IMR-90 (cell line): Measurements from ENCODE around the gene SLC28A3. TPM values are rescaled to one million over a fixed set of nuclear protein-coding genes. Genes with fewer than 3 reads are reported as not detected.

ENCODE experiments used
- ATAC-seq: fragments of 200-7000 bp; cut with Tn5 transposase; 2 replicates; pipeline ENCODE4 v1.9.1; 2020; ENCODE audit warnings: low read depth, mild to moderate bottlenecking, moderate library complexity
- BruUV-seq: library from RNA; stranded (reverse); fragments of 400-500 nt; replicated peaks from 2 replicates; lab custom pipeline; 2021; lab: Mats Ljungman, UMichigan
- CTCF ChIA-PET: fragments of 300-600 bp; formaldehyde crosslinking; extraction: SDS; loops from one replicate; lab custom pipeline; 2021; ENCODE audit warnings: antibody characterized with exemption; lab: Yijun Ruan, JAX
- POLR2A ChIA-PET: fragments of 300-600 bp; sonication (Branson Sonifier 250); formaldehyde crosslinking; loops from one replicate; lab custom pipeline; 2022; ENCODE audit warnings: antibody characterized with exemption; ENCODE audit not compliant: unreplicated experiment; lab: Charles Lee
- DNase-seq: peaks from one replicate; pipeline ENCODE4 v3.0.0; 2013
- H2AFZ ChIP-seq: replicated peaks from 2 replicates; pipeline ENCODE3; 2013; ENCODE audit warnings: low read length, mild to moderate bottlenecking; ENCODE audit not compliant: poor library complexity
- H2AK5ac ChIP-seq: 2 replicates; pipeline ENCODE4 v1.6.1; 2013; ENCODE audit warnings: low read depth, low read length, inconsistent platforms
- H2AK9ac ChIP-seq: replicated peaks from 2 replicates; pipeline ENCODE3; 2013; ENCODE audit warnings: mild to moderate bottlenecking, low read depth, low read length, moderate library complexity; ENCODE audit not compliant: poor library complexity
- H2BK120ac ChIP-seq: 2 replicates; pipeline ENCODE4 v1.6.1; 2013; ENCODE audit warnings: low read depth, low read length, inconsistent platforms
- H2BK15ac ChIP-seq: 3 replicates; pipeline ENCODE4 v1.6.1; 2013; ENCODE audit warnings: low read depth, low read length, inconsistent platforms
- H2BK20ac ChIP-seq: 2 replicates; pipeline ENCODE4 v1.6.1; 2013; ENCODE audit warnings: low read depth, mild to moderate bottlenecking, inconsistent platforms, low read length, moderate library complexity
- H2BK5ac ChIP-seq: 2 replicates; pipeline ENCODE4 v1.6.1; 2013; ENCODE audit warnings: mild to moderate bottlenecking, low read depth, low read length, inconsistent platforms; ENCODE audit not compliant: poor library complexity, severe bottlenecking
- H3K14ac ChIP-seq: replicated peaks from 2 replicates; pipeline ENCODE4 v1.6.1; 2013; ENCODE audit warnings: low read depth, low read length, inconsistent platforms
- H3K18ac ChIP-seq: 2 replicates; pipeline ENCODE4 v1.6.1; 2013; ENCODE audit warnings: low read depth, low read length, control low read depth
- H3K23ac ChIP-seq: 2 replicates; pipeline ENCODE4 v1.6.1; 2013; ENCODE audit warnings: low read depth, low read length, inconsistent platforms
- H3K27ac ChIP-seq: 2 replicates; pipeline ENCODE4 v1.5.1; 2013; ENCODE audit warnings: mild to moderate bottlenecking, control low read depth, low read length; ENCODE audit not compliant: insufficient read depth
- H3K27me3 ChIP-seq: 2 replicates; pipeline ENCODE4 v1.6.1; 2013; ENCODE audit warnings: low read length; ENCODE audit not compliant: control insufficient read depth, insufficient read depth
- H3K36me3 ChIP-seq: 2 replicates; pipeline ENCODE4 v1.6.1; 2013; ENCODE audit warnings: low read length, mixed read lengths; ENCODE audit not compliant: control insufficient read depth, insufficient read depth
- H3K4ac ChIP-seq: 2 replicates; pipeline ENCODE4 v1.6.1; 2013; ENCODE audit warnings: low read depth, low read length, inconsistent platforms
- H3K4me1 ChIP-seq: 2 replicates; pipeline ENCODE4 v1.6.1; 2013; ENCODE audit warnings: low read length, mixed read lengths; ENCODE audit not compliant: control insufficient read depth, insufficient read depth
- H3K4me2 ChIP-seq: 2 replicates; pipeline ENCODE4 v1.6.1; 2013; ENCODE audit warnings: low read depth, mild to moderate bottlenecking, control low read depth, low read length, moderate library complexity
- H3K4me3 ChIP-seq: 2 replicates; pipeline ENCODE4 v1.5.1; 2013; ENCODE audit warnings: low read depth, mild to moderate bottlenecking, control low read depth, low read length, moderate library complexity; ENCODE audit not compliant: insufficient read depth
- H3K56ac ChIP-seq: 2 replicates; pipeline ENCODE4 v1.6.1; 2013; ENCODE audit warnings: low read length, inconsistent platforms; ENCODE audit not compliant: insufficient read depth; ENCODE audit errors: extremely low read depth
- H3K79me1 ChIP-seq, 2 experiments: 2 replicates each; pipeline ENCODE4 v1.6.1; 2013; ENCODE audit warnings: low read length in 2 of 2, inconsistent platforms in 1 of 2, low read depth in 1 of 2
- H3K9ac ChIP-seq: 2 replicates; pipeline ENCODE4 v1.6.1; 2013; ENCODE audit warnings: low read depth, low read length, control low read depth
- H3K9me1 ChIP-seq: 2 replicates; pipeline ENCODE4 v1.6.1; 2013; ENCODE audit warnings: low read length, inconsistent platforms; ENCODE audit not compliant: insufficient read depth
- H3K9me3 ChIP-seq: 2 replicates; pipeline ENCODE4 v1.6.1; 2013; ENCODE audit warnings: low read length; ENCODE audit not compliant: control insufficient read depth, insufficient read depth
- H4K20me1 ChIP-seq: 2 replicates; pipeline ENCODE4 v1.6.1; 2013; ENCODE audit warnings: low read length, inconsistent platforms; ENCODE audit not compliant: insufficient read depth
- H4K5ac ChIP-seq: 2 replicates; pipeline ENCODE4 v1.6.1; 2013; ENCODE audit warnings: mild to moderate bottlenecking, low read depth, low read length, control low read depth
- H4K8ac ChIP-seq, 2 experiments: 2 replicates each; pipeline ENCODE4 v1.6.1; 2013; ENCODE audit warnings: low read depth in 2 of 2, low read length in 2 of 2, control low read depth in 1 of 2, inconsistent platforms in 1 of 2
- H4K91ac ChIP-seq: 2 replicates; pipeline ENCODE4 v1.6.1; 2013; ENCODE audit warnings: low read depth, low read length, inconsistent platforms; ENCODE audit not compliant: insufficient read depth
- BHLHE40 ChIP-seq: fragments of 150-350 bp; IDR thresholded peaks from 2 replicates; pipeline ENCODE4 v1.6.1; 2016; ENCODE audit warnings: mild to moderate bottlenecking, low read depth, low read length
- CEBPB ChIP-seq: IDR thresholded peaks from 2 replicates; pipeline ENCODE4 v1.6.1; 2012; ENCODE audit warnings: low read depth, low read length, improper control_type of control experiment
- CHD1 ChIP-seq: IDR thresholded peaks from 2 replicates; pipeline ENCODE4 v1.6.1; 2012; ENCODE audit warnings: low read depth, low read length, improper control_type of control experiment
- ELK1 ChIP-seq: fragments of 150-350 bp; IDR thresholded peaks from 2 replicates; pipeline ENCODE4 v1.6.1; 2016; ENCODE audit warnings: low read depth, mild to moderate bottlenecking, low read length, moderate library complexity, borderline replicate concordance
- FOS ChIP-seq: fragments of 150-350 bp; IDR thresholded peaks from 2 replicates; pipeline ENCODE4 v1.6.1; 2016; ENCODE audit warnings: low read depth, low read length
- MAFK ChIP-seq: IDR thresholded peaks from 2 replicates; pipeline ENCODE4 v1.6.1; 2012; ENCODE audit warnings: low read depth, low read length, improper control_type of control experiment
- MAZ ChIP-seq: IDR thresholded peaks from 2 replicates; pipeline ENCODE4 v1.6.1; 2012; ENCODE audit warnings: low read depth, mild to moderate bottlenecking, low read length, improper control_type of control experiment, moderate library complexity, borderline replicate concordance
- MXI1 ChIP-seq: IDR thresholded peaks from 2 replicates; pipeline ENCODE4 v1.6.1; 2012; ENCODE audit warnings: low read depth, mild to moderate bottlenecking, low read length, moderate library complexity, borderline replicate concordance
- NFE2L2 ChIP-seq: fragments of 150-350 bp; IDR thresholded peaks from 2 replicates; pipeline ENCODE4 v1.6.1; 2016; ENCODE audit warnings: low read depth, mild to moderate bottlenecking, low read length
- POLR2A ChIP-seq: IDR thresholded peaks from 2 replicates; pipeline ENCODE4 v1.6.1; 2012; ENCODE audit warnings: mild to moderate bottlenecking, low read depth, low read length
- RAD21 ChIP-seq: IDR thresholded peaks from 2 replicates; pipeline ENCODE4 v1.6.1; 2012; ENCODE audit warnings: low read length, improper control_type of control experiment
- SMC3 ChIP-seq: fragments of 150-350 bp; IDR thresholded peaks from 2 replicates; pipeline ENCODE4 v1.6.1; 2016; ENCODE audit warnings: low read depth, mild to moderate bottlenecking, antibody characterized with exemption, low read length, moderate library complexity
- WGBS, 2 experiments: methylation state at CpG; one replicate each; pipeline versions ENCODE4 v1.1.5 to v1.1.7; 2013; ENCODE audit warnings: missing lambda C conversion rate in 2 of 2; ENCODE audit not compliant: insufficient read length in 1 of 2; ENCODE audit errors: extremely low coverage in 2 of 2; 5-methylcytosine and 5-hydroxymethylcytosine counted together
- dilution Hi-C: fragments of 300-500 bp; cut with HindIII; formaldehyde crosslinking; loops from one replicate; pipeline ENCODE4 v1.14.3; 2018; ENCODE audit warnings: low sequenced_read_pairs; ENCODE audit not compliant: unreplicated experiment
- in situ Hi-C: fragments of 300-500 bp; cut with MboI; formaldehyde crosslinking; loops from 3 replicates; pipeline ENCODE4 v1.14.3; 2019; ENCODE audit warnings: low sequenced_read_pairs, inconsistent platforms, mixed read lengths
- intact Hi-C: fragments of 100-400 bp; cut with micrococcal nuclease; formaldehyde crosslinking; loops from 2 replicates; pipeline ENCODE4 v1.10.0; 2022
- polyA plus RNA-seq, 3 experiments: library from polyadenylated mRNA; depleted of rRNA; stranded (reverse); fragments of >200 nt; gene quantifications; 2 replicates each; pipeline ENCODE4 v1.2.3, GENCODE V29; 2012; ENCODE audit warnings: low replicate concordance in 1 of 3
- total RNA-seq: library from RNA; depleted of rRNA; stranded (reverse); fragments of >200 nt; gene quantifications from 2 replicates; pipeline ENCODE4 v1.2.3, GENCODE V29; 2012
- TF ChIP-seq, protein P1 (sequence below): fragments of 150-350 bp; IDR thresholded peaks from 2 replicates; pipeline ENCODE4 v1.6.1; 2017; ENCODE audit warnings: mild to moderate bottlenecking, antibody characterized with exemption, low read length, low read depth
- TF ChIP-seq, protein P2 (sequence below): conservative IDR thresholded peaks from 2 replicates; pipeline ENCODE4 v1.5.1; 2012; ENCODE audit warnings: mild to moderate bottlenecking, low read depth, low read length, improper control_type of control experiment

Gene SLC28A3
- total and polyA plus RNA-seq, 2 of the 4 experiments (the other 2 are of a cell fraction): 1.1 to 2.2 TPM

GRCh38 chr9:84278130-84278529 is 62.4 kb downstream of the SLC28A3 start:
- no TSS peak for BruUV-seq
- in situ Hi-C loops: no loop called here
- H2BK5ac ChIP-seq: no peak overlapping the region
- no peak overlapping the region for H2BK120ac ChIP-seq
- H3K9me3 ChIP-seq: no peaks in the 10 kb centered on the region
- no peak overlapping the region for H2BK15ac ChIP-seq
- CTCF ChIA-PET: no interaction called here
- no peak overlapping the region for H2AK9ac ChIP-seq
- no peaks in the 10 kb centered on the region for H4K20me1 ChIP-seq
- H3K18ac ChIP-seq: no peak overlapping the region
- no peaks in the 10 kb centered on the region for H3K79me1 ChIP-seq
- no peak; the same call in 1 of the 2 replicates for ATAC-seq
- H3K4ac ChIP-seq: no peak overlapping the region
- TF ChIP-seq, protein P1, sequence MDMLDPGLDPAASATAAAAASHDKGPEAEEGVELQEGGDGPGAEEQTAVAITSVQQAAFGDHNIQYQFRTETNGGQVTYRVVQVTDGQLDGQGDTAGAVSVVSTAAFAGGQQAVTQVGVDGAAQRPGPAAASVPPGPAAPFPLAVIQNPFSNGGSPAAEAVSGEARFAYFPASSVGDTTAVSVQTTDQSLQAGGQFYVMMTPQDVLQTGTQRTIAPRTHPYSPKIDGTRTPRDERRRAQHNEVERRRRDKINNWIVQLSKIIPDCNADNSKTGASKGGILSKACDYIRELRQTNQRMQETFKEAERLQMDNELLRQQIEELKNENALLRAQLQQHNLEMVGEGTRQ: no peak
- TF ChIP-seq POLR2A (no peak), ELK1 (no peak), CHD1 (no peak), FOS (no peak), MXI1 (no peak), BHLHE40 (no peak), NFE2L2 (no peak), RAD21 (no peak), MAFK (no peak), CEBPB (no peak), MAZ (no peak), SMC3 (no peak)
- TF ChIP-seq, protein P2, sequence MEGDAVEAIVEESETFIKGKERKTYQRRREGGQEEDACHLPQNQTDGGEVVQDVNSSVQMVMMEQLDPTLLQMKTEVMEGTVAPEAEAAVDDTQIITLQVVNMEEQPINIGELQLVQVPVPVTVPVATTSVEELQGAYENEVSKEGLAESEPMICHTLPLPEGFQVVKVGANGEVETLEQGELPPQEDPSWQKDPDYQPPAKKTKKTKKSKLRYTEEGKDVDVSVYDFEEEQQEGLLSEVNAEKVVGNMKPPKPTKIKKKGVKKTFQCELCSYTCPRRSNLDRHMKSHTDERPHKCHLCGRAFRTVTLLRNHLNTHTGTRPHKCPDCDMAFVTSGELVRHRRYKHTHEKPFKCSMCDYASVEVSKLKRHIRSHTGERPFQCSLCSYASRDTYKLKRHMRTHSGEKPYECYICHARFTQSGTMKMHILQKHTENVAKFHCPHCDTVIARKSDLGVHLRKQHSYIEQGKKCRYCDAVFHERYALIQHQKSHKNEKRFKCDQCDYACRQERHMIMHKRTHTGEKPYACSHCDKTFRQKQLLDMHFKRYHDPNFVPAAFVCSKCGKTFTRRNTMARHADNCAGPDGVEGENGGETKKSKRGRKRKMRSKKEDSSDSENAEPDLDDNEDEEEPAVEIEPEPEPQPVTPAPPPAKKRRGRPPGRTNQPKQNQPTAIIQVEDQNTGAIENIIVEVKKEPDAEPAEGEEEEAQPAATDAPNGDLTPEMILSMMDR: no peak
- no peak overlapping the region for H4K91ac ChIP-seq
- no peak overlapping the region for H3K4me3 ChIP-seq
- H2AFZ ChIP-seq: no peak overlapping the region
- H3K14ac ChIP-seq: no peak overlapping the region
- H3K9me1 ChIP-seq: peaks cover 2% of the 10 kb centered on the region; the same call in 1 of the 2 replicates
- H4K5ac ChIP-seq: no peak overlapping the region
- WGBS, 2 experiments: no CpG with 5 or more reads among the region's 1 CpG
- no peak overlapping the region for H3K9ac ChIP-seq
- H2BK20ac ChIP-seq: no peak overlapping the region
- peak overlapping the region; percentile 16; the same call in 1 of the 2 replicates for H3K23ac ChIP-seq
- H3K36me3 ChIP-seq: no peaks in the 10 kb centered on the region
- no peak overlapping the region for H3K56ac ChIP-seq
- POLR2A ChIA-PET: interaction anchor here (0.6 kb wide), 1 partner anchor 22 kb away, joined by 3 read pairs; no protein-coding TSS in a partner anchor
- no peak overlapping the region for H3K27ac ChIP-seq
- no peaks in the 10 kb centered on the region for H3K27me3 ChIP-seq
- H4K8ac ChIP-seq: no peak overlapping the region
- no peak overlapping the region for H3K4me2 ChIP-seq
- peaks cover 2% of the 10 kb centered on the region; the same call in 1 of the 2 replicates for H3K4me1 ChIP-seq
- DNase-seq: peak; percentile 56
- no peak overlapping the region for H2AK5ac ChIP-seq
- dilution Hi-C loops: no loop called here
- intact Hi-C loops: no loop called here
